H1 (cell line): Measurements from ENCODE around the gene KLK6. TPM values are rescaled to one million over a fixed set of nuclear protein-coding genes. Genes with fewer than 3 reads are reported as not detected.

Source experiments
- ASH2L ChIP-seq: fragments of 200-600, 300-600 bp; sonication (generic); IDR thresholded peaks from one replicate; pipeline ENCODE4 v1.7.1; 2017; ENCODE audit warnings: low read length
- CTBP2 ChIP-seq: IDR thresholded peaks from 2 replicates; pipeline ENCODE4 v1.7.0; 2011; ENCODE audit warnings: borderline replicate concordance, mild to moderate bottlenecking, moderate library complexity, mixed read lengths, low read length; ENCODE audit not compliant: insufficient read depth, insufficient read length
- NRF1 ChIP-seq: IDR thresholded peaks from 2 replicates; pipeline ENCODE4 v1.6.1; 2011; ENCODE audit warnings: mild to moderate bottlenecking, low read depth, low read length, improper control_type of control experiment
- RBBP5 ChIP-seq: IDR thresholded peaks from 2 replicates; pipeline ENCODE4 v1.7.1; 2012; ENCODE audit warnings: low read depth, mild to moderate bottlenecking, inconsistent platforms, low read length, moderate library complexity, borderline replicate concordance
- TBP ChIP-seq: IDR thresholded peaks from 2 replicates; pipeline ENCODE4 v1.6.1; 2011; ENCODE audit warnings: low read depth, low read length, improper control_type of control experiment
- polyA plus RNA-seq, 7 experiments: library from polyadenylated mRNA; depleted of rRNA in 3 of 7; stranded (reverse) in 5 of 7; unstranded in 2 of 7; fragments of >200 nt in 5 of 7; fragments of 200-250 nt in 2 of 7; gene quantifications; 1 replicate in 5 of 7; 2 replicates in 1 of 7; 4 replicates in 1 of 7; pipeline versions ENCODE4 v1.2.1 to v1.2.3, GENCODE V29; 2011 to 2013; ENCODE audit warnings: missing spikeins in 2 of 7, mixed read lengths in 2 of 7
- total RNA-seq: library from RNA; stranded (reverse); fragmentation: NEBNext Ultra II Directional; extraction: Animal tissue kit (Norgen Biotek cat#: 25700); gene quantifications from 2 replicates; pipeline ENCODE4 v1.2.1, GENCODE V29; 2021
- TF ChIP-seq, protein P1 (sequence below): IDR thresholded peaks from 2 replicates; pipeline ENCODE4 v1.6.1; 2012; ENCODE audit warnings: low read length, inconsistent platforms

KLK6 gene
- total and polyA plus RNA-seq, 2 of the 8 experiments (the other 6 are each of a cell fraction or from before 2014, with no cell fraction given) = 0.69 to 3.2 TPM

- TF ChIP-seq, protein P1, sequence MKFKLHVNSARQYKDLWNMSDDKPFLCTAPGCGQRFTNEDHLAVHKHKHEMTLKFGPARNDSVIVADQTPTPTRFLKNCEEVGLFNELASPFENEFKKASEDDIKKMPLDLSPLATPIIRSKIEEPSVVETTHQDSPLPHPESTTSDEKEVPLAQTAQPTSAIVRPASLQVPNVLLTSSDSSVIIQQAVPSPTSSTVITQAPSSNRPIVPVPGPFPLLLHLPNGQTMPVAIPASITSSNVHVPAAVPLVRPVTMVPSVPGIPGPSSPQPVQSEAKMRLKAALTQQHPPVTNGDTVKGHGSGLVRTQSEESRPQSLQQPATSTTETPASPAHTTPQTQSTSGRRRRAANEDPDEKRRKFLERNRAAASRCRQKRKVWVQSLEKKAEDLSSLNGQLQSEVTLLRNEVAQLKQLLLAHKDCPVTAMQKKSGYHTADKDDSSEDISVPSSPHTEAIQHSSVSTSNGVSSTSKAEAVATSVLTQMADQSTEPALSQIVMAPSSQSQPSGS = no peak
- TF ChIP-seq RBBP5 (no peak), CTBP2 (no peak), NRF1 (no peak), ASH2L (no peak), TBP (no peak)
These were observed at the start of gene KLK6 (continued) for GRCh38 chr19:50969413-50969760.
